MCF 10A (cell line): ENCODE data around the gene MED20. TPM values are rescaled to one million over a fixed set of nuclear protein-coding genes. Genes with fewer than 3 reads are reported as not detected.
"Not testable (repeated sequence)": the region's sequence is repeated elsewhere in the genome, so short reads cannot be mapped to it uniquely, and the experiment has no call there.

Experiments
- BruUV-seq: library from RNA; stranded (reverse); fragments of 400-500 nt; replicated peaks from 2 replicates; lab custom pipeline; 2021; lab: Mats Ljungman, UMichigan
- CTCF ChIA-PET: fragments of 300-600 bp; sonication (Branson Sonifier 250); formaldehyde crosslinking; extraction: SDS; loops from one replicate; lab custom pipeline; 2021; ENCODE audit warnings: antibody characterized with exemption, inconsistent platforms; lab: Yijun Ruan, JAX
- POLR2A ChIA-PET: fragments of 300-600, 350-650 bp; sonication (Branson Sonifier 250); formaldehyde crosslinking; extraction: SDS; loops from one replicate; lab custom pipeline; 2020; ENCODE audit warnings: antibody characterized with exemption, inconsistent platforms; lab: Yijun Ruan, JAX
- DNase-seq: peaks from one replicate; pipeline ENCODE4 v3.0.0-alpha.2; 2018; ENCODE audit not compliant: unreplicated experiment
- H3K27ac Mint-ChIP-seq: one replicate; pipeline ENCODE4 v1.8.0; 2022; ENCODE audit warnings: mild to moderate bottlenecking, low read depth, mixed read lengths; ENCODE audit not compliant: unreplicated experiment
- H3K27me3 Mint-ChIP-seq: one replicate; pipeline ENCODE4 v1.8.0; 2022; ENCODE audit warnings: mixed read lengths; ENCODE audit not compliant: insufficient read depth, unreplicated experiment
- H3K36me3 Mint-ChIP-seq: one replicate; pipeline ENCODE4 v1.8.0; 2022; ENCODE audit warnings: mild to moderate bottlenecking, moderate library complexity, mixed read lengths; ENCODE audit not compliant: insufficient read depth, unreplicated experiment
- H3K4me1 Mint-ChIP-seq: one replicate; pipeline ENCODE4 v1.8.0; 2022; ENCODE audit warnings: mixed read lengths; ENCODE audit not compliant: insufficient read depth, unreplicated experiment
- H3K4me3 Mint-ChIP-seq: one replicate; pipeline ENCODE4 v1.8.0; 2022; ENCODE audit warnings: mild to moderate bottlenecking, moderate library complexity, mixed read lengths; ENCODE audit not compliant: unreplicated experiment
- H3K9me3 Mint-ChIP-seq: one replicate; pipeline ENCODE4 v1.8.0; 2022; ENCODE audit warnings: mixed read lengths; ENCODE audit not compliant: unreplicated experiment
- intact Hi-C: fragments of 100-400 bp; cut with micrococcal nuclease; formaldehyde crosslinking; loops from 2 replicates; pipeline ENCODE4 v1.14.1; 2022
- total RNA-seq: library from RNA; stranded (reverse); gene quantifications from 2 replicates; pipeline ENCODE4 v1.2.3, GENCODE V29; 2022
- TF ChIP-seq, protein P1 (sequence below): fragments of 200-600 bp; IDR thresholded peaks from one replicate; pipeline ENCODE4 v1.8.0; 2022; ENCODE audit warnings: antibody characterized with exemption, mild to moderate bottlenecking; ENCODE audit not compliant: unreplicated experiment

Gene MED20
- total RNA-seq, 1 experiment from 2014 or later, result 27.6 TPM

DNA sequence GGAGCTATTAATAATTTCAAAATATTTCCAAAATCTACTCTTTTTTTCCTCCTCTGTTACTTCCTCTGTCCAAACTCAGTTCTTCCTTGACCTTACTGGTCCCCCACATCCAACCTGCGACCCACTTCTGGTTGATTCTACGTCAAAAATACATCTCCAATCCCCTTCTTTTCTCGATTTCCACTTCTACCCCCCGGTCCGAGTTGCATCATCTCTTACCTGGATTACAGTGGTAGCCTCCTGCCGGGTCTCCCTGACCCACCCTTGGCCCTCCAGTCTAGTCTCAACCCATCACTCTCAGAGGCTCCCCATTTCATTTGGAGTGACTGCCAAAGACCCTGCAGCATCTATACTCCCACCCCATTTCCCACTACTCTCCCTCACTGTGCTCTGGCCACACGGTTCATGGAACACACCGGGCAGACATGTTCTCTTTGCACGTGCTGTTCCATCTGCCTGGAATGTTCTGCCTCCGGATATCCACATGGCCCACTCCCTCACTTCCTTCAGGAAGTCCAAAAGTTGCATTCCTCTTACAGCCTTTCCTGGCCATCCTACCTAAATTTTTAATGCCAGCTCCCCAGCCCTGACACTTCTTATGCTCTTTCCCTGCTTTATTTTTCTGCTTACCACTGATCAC lies 26.8 kb upstream of the MED20 start:
- H3K27ac Mint-ChIP-seq, result no peak overlapping the region
- no peaks in the 10 kb centered on the region for H3K27me3 Mint-ChIP-seq
- CTCF ChIA-PET, result interaction anchor here (0.9 to 1.3 kb wide), 3 partner anchors 8 to 162 kb away, joined by 3 to 8 read pairs (median 3); no protein-coding TSS in a partner anchor
- H3K4me1 Mint-ChIP-seq, result no peaks in the 10 kb centered on the region
- POLR2A ChIA-PET, result no interaction called here
- H3K9me3 Mint-ChIP-seq, result no peaks in the 10 kb centered on the region
- H3K4me3 Mint-ChIP-seq, result no peak overlapping the region
- intact Hi-C loops, result no loop called here
- TF ChIP-seq, protein P1, sequence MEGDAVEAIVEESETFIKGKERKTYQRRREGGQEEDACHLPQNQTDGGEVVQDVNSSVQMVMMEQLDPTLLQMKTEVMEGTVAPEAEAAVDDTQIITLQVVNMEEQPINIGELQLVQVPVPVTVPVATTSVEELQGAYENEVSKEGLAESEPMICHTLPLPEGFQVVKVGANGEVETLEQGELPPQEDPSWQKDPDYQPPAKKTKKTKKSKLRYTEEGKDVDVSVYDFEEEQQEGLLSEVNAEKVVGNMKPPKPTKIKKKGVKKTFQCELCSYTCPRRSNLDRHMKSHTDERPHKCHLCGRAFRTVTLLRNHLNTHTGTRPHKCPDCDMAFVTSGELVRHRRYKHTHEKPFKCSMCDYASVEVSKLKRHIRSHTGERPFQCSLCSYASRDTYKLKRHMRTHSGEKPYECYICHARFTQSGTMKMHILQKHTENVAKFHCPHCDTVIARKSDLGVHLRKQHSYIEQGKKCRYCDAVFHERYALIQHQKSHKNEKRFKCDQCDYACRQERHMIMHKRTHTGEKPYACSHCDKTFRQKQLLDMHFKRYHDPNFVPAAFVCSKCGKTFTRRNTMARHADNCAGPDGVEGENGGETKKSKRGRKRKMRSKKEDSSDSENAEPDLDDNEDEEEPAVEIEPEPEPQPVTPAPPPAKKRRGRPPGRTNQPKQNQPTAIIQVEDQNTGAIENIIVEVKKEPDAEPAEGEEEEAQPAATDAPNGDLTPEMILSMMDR, result no peak
- no peak for DNase-seq
- BruUV-seq, result no TSS peak
- H3K36me3 Mint-ChIP-seq, result peaks cover 34% of the 10 kb centered on the region

DNA sequence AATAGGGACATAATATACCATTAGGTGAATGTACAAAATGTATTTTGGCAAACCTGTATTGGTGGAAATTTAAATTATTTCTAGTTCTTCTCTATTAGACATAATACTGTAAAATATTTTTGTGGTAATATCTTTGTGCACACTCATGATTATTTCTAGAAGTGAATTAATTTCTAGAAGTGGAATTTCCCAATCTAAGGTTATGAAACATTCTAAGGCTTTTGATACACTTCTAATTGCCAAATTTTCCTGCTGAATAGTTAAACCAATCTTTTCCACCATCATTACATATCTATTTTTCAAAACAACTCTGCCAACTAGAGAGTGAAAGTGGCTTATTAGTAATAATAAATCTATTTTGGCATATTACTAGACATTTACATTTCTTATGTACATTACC lies 22.5 kb upstream of the MED20 start:
- no peaks in the 10 kb centered on the region for H3K27me3 Mint-ChIP-seq
- TF ChIP-seq, protein P1, result no peak
- H3K4me1 Mint-ChIP-seq, result peaks cover 21% of the 10 kb centered on the region
- intact Hi-C loops, result no loop called here
- no peak for DNase-seq
- H3K36me3 Mint-ChIP-seq, result peaks cover 43% of the 10 kb centered on the region
- CTCF ChIA-PET, result interaction anchor here (1.1 to 10.1 kb wide), 3 partner anchors 22 to 103 kb away, joined by 3 to 117 read pairs (median 4); partner anchors contain the start of genes BYSL, MED20 and TAF8
- no peak overlapping the region for H3K4me3 Mint-ChIP-seq
- POLR2A ChIA-PET, result interaction anchor here (1.0 to 14.4 kb wide), 4 partner anchors 21 to 103 kb away, joined by 3 to 157 read pairs (median 72); partner anchors contain the start of genes BYSL, MED20 and TAF8
- BruUV-seq, result no TSS peak
- no peaks in the 10 kb centered on the region for H3K9me3 Mint-ChIP-seq
- no peak overlapping the region for H3K27ac Mint-ChIP-seq

DNA sequence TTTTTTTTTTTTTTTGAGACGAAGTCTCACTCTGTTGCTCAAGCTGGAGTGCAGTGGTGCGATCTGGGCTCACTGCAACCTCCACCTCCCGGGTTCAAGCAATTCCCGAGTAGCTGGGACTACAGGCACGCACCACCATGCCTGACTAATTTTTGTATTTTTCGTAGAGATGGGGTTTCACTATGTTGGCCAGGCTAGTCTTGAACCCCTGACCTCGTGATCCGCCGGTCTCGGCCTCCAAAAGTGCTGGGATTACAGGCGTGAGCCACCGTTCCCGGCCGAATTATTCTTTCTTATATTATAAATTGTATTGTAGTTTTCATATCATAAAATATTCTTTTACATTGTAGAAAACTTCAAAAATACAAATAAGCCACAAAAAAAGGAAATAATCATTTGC lies 21.9 kb upstream of the MED20 start:
- Mint-ChIP-seq H3K4me3 (peak overlapping the region; percentile 85), H3K4me1 (peaks cover 21% of the 10 kb centered on the region), H3K36me3 (peaks cover 45% of the 10 kb centered on the region)
- H3K9me3 Mint-ChIP-seq, BruUV-seq, DNase-seq, H3K27ac Mint-ChIP-seq, H3K27me3 Mint-ChIP-seq, intact Hi-C loops: not testable (repeated sequence)
- ChIA-PET POLR2A (interaction anchor here (0.8 to 14.4 kb wide), 6 partner anchors 20 to 155 kb away, joined by 4 to 157 read pairs (median 8); partner anchors contain the start of genes BYSL, MED20, TAF8 and TOMM6), CTCF (interaction anchor here (0.7 to 10.1 kb wide), 4 partner anchors 22 to 104 kb away, joined by 3 to 117 read pairs (median 7); partner anchors contain the start of genes BYSL, MED20 and TAF8)

DNA sequence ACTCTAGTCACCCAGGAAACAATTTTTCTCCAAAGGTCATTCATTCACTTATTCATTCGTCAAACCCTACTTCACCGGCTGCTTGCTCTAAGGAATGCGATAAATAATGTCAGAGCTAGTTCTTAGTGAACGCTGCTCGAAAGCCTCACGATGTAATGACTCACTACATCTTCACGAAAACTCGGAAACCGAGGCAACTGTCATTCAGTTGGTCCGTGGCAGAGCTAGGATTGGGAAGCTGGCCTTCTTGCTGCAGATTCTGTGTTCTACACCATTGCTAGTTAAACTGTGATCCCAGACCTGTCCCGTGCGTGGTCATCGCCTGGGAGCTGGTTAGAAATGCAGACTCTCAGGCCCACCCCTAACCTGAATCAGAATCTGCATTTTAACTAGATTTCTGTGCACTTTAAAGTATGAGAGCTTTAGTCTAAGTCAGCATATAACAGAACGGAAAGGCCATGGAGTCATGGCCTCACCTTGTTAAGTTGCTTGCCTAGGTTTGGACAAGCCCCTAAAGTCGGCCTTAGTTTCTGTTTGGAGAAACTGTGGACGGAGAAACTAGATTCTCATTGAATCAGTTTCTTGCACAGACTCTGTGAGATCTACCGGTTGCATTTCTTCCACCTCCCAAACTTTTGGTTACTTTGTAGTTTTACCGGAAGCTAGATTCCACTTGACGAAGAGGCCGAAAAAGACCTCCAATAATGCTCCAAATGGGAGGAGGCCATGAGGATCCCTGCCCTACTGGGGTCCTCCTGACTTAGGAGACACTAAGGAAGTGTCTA lies 21.3 kb upstream of the MED20 start:
- Mint-ChIP-seq H3K36me3 (peaks cover 44% of the 10 kb centered on the region), H3K4me3 (peak overlapping the region; percentile 85), H3K27me3 (no peaks in the 10 kb centered on the region), H3K9me3 (no peaks in the 10 kb centered on the region), H3K27ac (peak overlapping the region; percentile 27), H3K4me1 (peaks cover 21% of the 10 kb centered on the region)
- TSS peak; percentile 24 for BruUV-seq
- no peak for DNase-seq
- TF ChIP-seq, protein P1, result no peak
- ChIA-PET POLR2A (interaction anchor here (0.7 to 14.4 kb wide), 10 partner anchors 20 to 207 kb away, joined by 3 to 157 read pairs (median 6); partner anchors contain the start of genes BYSL, MED20, TAF8 and TFEB), CTCF (interaction anchor here (0.5 to 10.1 kb wide), 7 partner anchors 19 to 115 kb away, joined by 3 to 117 read pairs (median 6); partner anchors contain the start of genes BYSL, MED20 and TAF8)
- intact Hi-C loops, result no loop called here
